Prostate gland (tissue), 2 donors: Measurements from ENCODE around the gene ACAD11.

Experiments
- POLR2A ChIP-seq: fragments of 450-650 bp; IDR thresholded peaks from one replicate; pipeline ENCODE4 v1.6.1; 2016; ENCODE audit warnings: antibody characterized with exemption, mild to moderate bottlenecking
- POLR2AphosphoS5 ChIP-seq: sonication (generic); formaldehyde crosslinking; IDR thresholded peaks from one replicate; pipeline ENCODE4 v1.6.1; 2017; ENCODE audit warnings: antibody characterized with exemption
- TF ChIP-seq, protein P1 (sequence below), 4 experiments: fragments of 200-600 bp in 2 of 4; fragments of 450-650 bp in 2 of 4; sonication (generic) in 2 of 4; IDR thresholded peaks; 1 replicate in 3 of 4; 2 replicates in 1 of 4; pipeline ENCODE4 v1.5.1; 2016 to 2019; ENCODE audit warnings: antibody characterized with exemption in 4 of 4, mild to moderate bottlenecking in 2 of 4, moderate library complexity in 2 of 4

DNA sequence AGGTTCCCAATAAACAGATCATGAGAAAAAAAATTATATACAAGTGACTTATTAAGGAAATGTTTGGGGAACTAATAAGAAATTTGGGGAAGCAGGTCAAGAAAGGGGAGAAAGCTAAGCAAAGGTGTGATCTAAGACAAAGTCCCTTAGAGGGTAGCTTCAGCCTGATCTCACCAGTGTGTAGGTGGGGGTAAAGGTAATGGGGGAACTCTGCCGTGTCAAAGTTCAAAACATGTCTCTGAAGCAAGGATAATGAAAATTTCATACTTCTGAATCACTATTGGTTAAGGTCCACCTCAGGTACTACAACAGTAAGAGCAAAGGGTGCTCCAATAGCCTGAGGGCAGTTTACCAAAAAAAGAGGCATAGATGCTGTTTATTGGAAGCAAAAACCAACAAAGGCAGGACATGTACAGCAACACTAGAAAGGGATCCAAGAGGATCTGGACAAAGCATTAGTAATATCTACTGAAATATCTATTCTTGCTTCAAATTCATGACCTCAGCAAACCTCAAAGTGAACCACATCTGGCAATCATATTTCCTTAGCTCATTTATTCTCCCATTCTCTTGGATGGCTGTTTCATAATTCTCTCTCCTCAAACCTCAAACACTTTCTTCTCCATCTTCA lies 6.9 kb downstream of the ACAD11 start:
- TF ChIP-seq, protein P1, sequence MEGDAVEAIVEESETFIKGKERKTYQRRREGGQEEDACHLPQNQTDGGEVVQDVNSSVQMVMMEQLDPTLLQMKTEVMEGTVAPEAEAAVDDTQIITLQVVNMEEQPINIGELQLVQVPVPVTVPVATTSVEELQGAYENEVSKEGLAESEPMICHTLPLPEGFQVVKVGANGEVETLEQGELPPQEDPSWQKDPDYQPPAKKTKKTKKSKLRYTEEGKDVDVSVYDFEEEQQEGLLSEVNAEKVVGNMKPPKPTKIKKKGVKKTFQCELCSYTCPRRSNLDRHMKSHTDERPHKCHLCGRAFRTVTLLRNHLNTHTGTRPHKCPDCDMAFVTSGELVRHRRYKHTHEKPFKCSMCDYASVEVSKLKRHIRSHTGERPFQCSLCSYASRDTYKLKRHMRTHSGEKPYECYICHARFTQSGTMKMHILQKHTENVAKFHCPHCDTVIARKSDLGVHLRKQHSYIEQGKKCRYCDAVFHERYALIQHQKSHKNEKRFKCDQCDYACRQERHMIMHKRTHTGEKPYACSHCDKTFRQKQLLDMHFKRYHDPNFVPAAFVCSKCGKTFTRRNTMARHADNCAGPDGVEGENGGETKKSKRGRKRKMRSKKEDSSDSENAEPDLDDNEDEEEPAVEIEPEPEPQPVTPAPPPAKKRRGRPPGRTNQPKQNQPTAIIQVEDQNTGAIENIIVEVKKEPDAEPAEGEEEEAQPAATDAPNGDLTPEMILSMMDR (IDR thresholded peaks at IDR 0.05) = no peak
- TF ChIP-seq POLR2AphosphoS5 = no peak
- TF ChIP-seq POLR2A = no peak
